Measurements from ENCODE around the gene ZNF548. TPM values are rescaled to one million over a fixed set of nuclear protein-coding genes. Genes with fewer than 3 reads are reported as not detected.
A peak's percentile ranks its signal among the peaks of the same experiment; 100 is the strongest.

ZNF548 gene
- total RNA-seq, 1 experiment from 2014 or later, result 15.1 TPM

DNA sequence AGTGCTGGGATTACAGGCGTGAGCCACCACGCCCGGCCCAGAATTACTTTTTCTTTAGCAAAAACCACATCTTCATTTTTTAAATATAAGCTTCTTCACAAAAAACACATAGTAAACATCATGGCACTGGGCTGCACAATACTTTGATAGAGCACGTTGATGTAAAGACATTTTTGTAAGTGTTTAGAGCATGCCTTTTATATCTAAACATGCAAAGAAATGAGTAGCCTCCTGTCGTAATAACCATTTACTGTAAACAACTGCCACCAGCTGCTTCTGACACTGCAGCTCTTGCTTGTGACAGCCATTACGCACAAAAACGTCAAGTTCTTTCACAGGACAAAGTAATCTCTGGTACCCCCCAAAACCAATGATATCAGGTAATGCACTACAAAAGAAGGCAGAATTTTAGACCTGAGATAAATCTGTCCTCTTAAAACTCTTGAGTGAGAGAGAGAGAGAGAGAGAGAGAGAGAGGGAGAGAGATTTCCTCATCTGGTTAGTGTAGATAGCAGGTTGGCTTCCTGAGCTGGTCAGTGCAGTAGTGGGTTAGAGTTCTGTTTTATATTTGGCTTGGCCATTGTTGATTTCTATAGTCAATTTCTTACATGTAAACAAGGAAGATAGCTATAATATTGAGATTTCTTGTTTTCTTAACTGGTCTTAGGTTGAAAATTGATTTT lies 6.7 kb upstream of the ZNF548 start:
- in situ Hi-C loops (cut with HindIII; ENCODE audit: low pct_unique_long_range_greater_than_20kb, low sequenced_read_pairs), result no loop called here
- no peak for DNase-seq (ENCODE audit: low read depth)

DNA sequence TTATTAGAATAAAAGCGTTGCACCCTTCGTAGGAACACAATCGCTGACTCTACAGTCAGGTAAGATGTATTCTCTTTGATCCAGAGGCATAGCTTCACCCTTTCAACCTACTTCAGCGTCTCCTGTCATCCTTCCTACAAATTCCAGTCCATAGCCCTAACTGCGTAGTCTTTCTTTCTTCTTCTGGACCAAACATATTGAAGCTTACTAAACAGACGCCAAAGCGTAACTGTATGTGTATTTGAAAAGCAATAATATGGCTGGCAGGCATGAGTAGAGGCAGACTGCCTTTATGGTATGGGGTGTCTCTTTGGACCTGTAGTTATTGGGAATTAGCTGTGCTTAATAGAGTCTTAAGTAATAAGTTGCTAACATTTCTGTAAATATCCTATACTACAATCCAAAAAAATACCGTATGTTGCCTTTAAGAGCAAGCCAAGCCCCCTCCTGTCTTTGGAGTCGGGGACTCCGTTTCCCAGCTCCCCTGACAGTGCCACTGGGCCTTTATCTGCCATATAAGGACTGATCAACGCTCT lies 392 bp upstream of the ZNF548 start:
- in situ Hi-C loops (cut with HindIII; ENCODE audit: low pct_unique_long_range_greater_than_20kb, low sequenced_read_pairs), result no loop called here

DNA sequence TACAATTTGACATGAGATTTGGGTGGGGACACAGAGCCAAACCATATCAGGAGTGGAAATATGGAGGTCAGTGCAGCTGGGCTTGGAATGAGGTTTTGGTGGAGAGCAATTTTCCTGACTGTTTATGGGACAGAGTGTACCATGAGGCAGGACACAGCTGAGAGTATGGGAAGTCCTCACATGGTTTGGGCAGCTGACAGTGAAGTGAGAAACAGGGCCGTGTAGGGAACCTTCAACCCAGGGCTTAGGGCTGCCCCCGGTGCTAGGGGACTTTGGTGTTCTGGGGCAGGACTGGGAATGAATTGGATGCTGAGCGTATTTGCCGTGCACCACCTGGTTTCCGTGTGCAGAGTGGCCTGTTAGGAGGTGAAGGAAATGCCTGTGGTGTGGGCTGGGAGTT lies 6.1 kb downstream of the ZNF548 start:
- no peak for DNase-seq (ENCODE audit: low read depth)
- in situ Hi-C loops (cut with HindIII; ENCODE audit: low pct_unique_long_range_greater_than_20kb, low sequenced_read_pairs), result no loop called here

More for the DNA sequence above, 392 bp upstream of the ZNF548 start:
- DNase-seq (ENCODE audit: low read depth), result no peak

DNA sequence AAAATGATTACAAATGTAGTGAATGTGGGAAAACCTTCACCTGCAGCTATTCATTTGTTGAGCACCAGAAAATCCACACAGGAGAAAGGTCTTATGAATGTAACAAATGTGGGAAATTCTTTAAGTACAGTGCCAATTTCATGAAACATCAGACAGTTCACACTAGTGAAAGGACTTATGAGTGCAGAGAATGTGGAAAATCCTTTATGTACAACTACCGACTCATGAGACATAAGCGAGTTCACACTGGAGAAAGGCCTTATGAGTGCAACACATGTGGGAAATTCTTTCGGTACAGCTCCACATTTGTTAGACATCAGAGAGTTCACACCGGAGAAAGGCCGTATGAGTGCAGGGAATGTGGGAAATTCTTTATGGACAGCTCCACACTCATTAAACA lies 9.2 kb downstream of the ZNF548 start:
- in situ Hi-C loops (cut with HindIII; ENCODE audit: low pct_unique_long_range_greater_than_20kb, low sequenced_read_pairs), result no loop called here
- DNase-seq (ENCODE audit: low read depth), result no peak

DNA sequence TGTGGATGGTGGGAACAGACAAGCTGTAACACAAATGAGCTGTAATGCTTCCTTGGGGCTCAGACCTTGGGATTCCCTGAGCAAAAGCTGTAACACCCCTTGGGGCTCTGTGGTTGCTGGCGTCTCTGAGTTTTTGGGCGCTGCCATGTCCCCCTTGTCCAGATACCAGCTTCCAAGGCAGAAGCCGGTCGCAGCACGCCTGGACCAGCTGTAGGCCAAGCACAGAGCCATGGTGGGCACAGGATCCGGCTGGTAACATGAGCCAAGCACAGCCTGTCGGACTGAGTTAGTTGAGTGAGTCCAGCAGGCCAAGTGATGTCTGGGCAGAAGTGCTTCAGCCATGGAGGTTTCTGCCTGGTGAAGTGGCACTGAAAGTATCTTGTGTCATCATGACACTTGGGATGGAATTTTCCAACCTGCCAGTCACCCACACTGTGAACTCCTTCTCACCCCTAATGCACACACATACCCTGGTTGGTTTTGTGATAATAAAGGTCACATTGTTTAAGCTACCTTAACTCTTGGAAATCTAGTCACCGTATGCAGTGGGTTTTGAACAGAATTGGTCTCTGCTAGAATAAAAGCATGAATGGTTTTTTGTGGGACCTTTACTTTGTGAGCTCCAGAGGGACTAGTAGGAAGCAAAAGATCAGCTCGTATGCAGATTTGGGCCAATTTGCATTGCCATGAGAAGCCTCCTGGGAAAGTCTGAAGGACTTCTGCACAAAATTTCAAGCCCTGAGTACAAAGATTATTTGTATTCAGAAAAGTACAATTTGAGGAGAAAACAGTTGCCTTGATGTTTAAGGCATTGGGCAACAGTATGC lies 14.3 kb downstream of the ZNF548 start:
- DNase-seq (ENCODE audit: low read depth), result no peak
- in situ Hi-C loops (cut with HindIII; ENCODE audit: low pct_unique_long_range_greater_than_20kb, low sequenced_read_pairs), result no loop called here

DNA sequence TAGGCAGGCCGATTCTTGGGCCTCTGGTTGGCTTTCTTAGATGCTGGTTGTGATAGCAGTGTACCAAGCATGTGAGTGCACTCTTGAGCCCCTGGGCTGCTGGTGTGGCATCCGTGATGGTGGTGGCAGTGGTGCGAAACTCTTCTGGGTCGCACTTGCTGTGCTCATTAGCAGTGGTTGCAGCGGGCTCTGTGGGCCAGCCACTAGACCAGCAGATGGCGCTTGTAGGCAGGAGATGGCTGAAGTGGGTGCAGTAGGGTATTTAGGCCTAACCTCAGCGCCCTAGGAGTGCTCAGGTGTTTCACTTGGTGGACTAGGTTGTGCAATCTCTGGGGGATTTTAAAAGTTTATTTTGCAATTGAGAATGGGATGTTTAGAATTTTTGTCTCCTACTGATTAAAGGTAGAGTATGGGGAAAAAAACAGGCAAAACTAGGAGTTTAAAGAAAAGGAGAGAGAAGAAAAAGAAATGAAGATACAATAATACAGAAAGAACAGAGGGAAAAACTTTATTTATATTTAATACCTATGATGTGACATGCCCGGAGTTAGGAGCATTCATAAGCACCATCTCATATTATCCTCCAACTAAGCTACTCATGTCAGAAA lies 17.0 kb downstream of the ZNF548 start:
- in situ Hi-C loops (cut with HindIII; ENCODE audit: low pct_unique_long_range_greater_than_20kb, low sequenced_read_pairs), result no loop called here

DNA sequence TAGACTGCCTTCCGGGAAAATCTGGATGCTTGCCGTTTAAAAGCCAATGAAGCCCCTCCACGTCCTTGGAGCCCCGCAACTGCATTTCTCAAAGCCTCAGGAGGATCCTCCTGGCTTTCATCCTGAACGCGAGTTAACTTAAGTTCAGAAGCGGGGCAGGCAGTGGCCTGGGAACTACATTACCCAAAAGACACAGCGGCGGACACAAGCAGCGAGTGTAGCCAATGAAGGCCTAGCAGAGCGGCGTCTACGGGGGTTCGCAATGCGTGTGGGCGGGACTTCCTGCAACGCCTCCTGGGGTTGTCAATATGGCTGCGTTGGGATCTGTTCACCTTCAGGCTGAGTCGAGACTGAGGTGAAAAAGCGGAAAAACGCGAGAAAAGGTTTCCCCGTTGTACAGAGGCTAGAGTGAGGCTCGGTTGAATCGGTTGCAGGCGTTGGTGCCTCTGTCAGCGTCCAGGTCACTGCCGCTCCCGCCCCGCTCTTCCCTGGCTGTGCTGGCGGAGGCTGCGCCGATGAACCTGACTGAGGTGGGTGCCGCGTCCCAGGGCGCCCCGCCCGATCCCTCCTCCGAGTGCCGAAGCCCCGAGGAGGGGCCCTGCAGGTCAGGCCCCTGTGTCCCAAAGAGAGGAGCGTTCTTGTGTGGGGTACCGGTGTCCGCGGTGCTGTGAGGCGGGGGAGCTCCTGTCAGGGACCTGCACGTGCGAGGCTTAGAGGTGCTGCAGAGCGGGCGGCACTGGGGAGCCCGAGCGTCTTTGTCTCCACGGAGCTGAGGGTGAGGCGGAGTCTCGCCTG lies 21.4 kb downstream of the ZNF548 start, which contains the start of gene ZNF17:
Gene ZNF17, plus strand, starts transcription at position 285 of the 795 bp plus-strand sequence. CDS start 2,455 bp downstream, outside the sequence.
- peak; percentile 81 for DNase-seq (ENCODE audit: low read depth)
- in situ Hi-C loops (cut with HindIII; ENCODE audit: low pct_unique_long_range_greater_than_20kb, low sequenced_read_pairs), result no loop called here

More for the DNA sequence above, 17.0 kb downstream of the ZNF548 start:
- DNase-seq (ENCODE audit: low read depth), result no peak

DNA sequence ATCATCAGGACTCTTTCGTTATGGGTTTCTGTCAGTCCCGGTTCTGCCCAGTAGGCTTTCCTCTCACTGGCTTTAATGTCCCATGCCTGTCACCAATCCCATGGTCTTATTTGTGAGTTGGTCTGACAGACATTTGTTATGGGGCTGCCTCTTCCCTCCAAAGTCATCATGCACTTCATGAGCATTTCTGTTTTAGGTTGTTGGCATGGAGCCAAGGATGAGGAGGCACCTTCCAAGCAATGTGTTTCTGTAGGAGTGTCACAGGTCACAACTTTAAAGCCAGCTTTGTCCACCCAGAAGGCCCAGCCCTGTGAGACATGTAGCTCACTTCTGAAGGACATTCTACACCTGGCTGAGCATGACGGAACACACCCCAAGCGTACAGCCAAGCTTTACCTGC lies 29.8 kb downstream of the ZNF548 start:
- no peak for DNase-seq (ENCODE audit: low read depth)
- in situ Hi-C loops (cut with HindIII; ENCODE audit: low pct_unique_long_range_greater_than_20kb, low sequenced_read_pairs), result no loop called here

DNA sequence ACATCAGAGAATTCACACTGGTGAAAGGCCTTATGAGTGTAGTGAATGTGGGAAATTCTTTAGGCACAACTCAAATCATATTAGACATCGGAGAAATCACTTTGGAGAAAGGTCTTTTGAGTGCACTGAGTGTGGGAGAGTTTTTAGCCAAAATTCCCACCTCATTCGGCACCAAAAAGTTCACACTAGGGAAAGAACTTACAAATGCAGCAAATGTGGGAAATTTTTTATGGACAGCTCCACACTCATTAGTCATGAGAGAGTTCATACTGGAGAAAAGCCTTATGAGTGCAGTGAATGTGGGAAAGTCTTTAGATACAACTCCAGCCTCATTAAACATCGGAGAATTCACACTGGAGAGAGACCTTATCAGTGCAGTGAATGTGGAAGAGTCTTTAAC lies 31.4 kb downstream of the ZNF548 start:
- no peak for DNase-seq (ENCODE audit: low read depth)
- in situ Hi-C loops (cut with HindIII; ENCODE audit: low pct_unique_long_range_greater_than_20kb, low sequenced_read_pairs), result no loop called here

DNA sequence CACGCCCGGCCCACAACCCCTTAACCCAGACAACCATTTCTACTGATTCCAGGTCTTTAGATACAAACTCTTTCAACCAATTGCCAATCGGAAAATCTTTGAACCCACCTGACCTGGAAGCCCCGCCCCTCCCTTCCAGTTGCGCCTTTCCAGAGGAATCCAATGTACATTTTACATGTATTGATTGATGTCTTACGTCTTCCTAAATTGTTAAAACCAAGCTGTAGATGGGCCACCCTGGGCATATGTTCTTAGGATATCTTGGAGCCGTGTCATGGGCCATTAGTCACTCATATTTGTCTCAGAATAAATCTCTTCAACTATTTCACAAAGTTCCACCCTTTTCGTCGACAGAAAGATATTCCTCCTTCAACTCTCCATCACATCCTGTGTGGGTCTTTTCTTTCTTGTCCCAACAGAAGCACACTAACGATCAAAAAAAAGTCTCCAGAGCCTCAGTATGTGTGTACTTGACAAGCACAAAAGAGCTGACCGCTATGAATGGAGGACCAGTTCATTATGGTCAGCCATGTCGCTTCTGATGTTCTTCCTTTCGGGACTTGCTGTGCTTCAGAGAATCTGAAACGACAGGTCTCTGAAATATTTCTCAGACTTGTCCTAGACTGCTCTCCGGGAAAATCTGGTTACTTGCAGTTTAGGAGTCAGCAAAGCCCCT lies 44.9 kb downstream of the ZNF548 start:
- in situ Hi-C loops (cut with HindIII; ENCODE audit: low pct_unique_long_range_greater_than_20kb, low sequenced_read_pairs), result no loop called here
- no peak for DNase-seq (ENCODE audit: low read depth)

DNA sequence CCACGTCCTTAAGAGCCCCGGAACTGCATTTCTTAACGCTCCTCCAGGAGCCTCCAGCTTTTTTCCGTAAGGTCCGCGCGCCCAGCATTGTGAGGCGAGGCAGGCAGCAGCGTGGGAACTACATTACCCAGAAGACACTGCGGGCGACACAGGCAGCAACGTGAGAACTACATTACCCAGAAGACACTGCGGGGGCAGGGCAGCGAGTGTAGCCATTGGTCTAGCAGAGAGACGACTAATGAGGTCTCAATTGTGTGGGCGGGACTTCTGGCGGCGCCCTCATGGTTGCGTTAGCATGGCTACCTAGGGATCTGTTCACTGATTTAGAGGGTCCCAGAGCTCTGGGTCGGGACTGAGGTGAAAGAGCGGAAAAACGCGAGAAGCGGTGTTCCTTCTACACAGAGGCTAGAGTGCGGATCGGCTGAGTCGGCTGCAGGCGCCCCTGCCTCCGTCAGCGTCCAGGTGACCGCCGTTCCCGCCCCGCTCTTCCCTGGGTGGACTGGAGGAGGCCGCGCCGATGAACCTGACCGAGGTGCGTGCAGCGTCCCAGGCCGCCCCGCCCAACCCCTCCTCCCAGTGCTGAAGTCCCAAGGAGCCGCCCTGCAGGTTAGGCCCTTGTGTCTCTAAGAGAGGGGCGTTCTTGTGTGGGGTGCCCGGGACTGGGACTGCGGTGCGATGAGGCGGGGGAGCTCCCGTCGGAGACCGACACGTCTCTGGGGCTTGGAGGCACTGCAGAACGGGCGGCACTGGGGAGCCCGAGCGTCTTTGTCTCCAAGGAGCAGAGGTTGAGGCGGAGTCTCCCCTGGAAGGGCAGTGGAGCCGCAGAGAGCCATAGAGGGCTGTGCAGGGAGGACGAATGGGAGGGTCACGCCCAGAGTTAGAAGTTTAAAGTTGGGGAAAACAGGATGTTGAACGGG lies 45.7 kb downstream of the ZNF548 start, which contains the start of gene ZNF749:
Gene ZNF749, plus strand, starts transcription at position 264 of the 917 bp plus-strand sequence. Its CDS starts 254 bp downstream, at position 518.
- DNase-seq (ENCODE audit: low read depth), result peak; percentile 97
- in situ Hi-C loops (cut with HindIII; ENCODE audit: low pct_unique_long_range_greater_than_20kb, low sequenced_read_pairs), result no loop called here

DNA sequence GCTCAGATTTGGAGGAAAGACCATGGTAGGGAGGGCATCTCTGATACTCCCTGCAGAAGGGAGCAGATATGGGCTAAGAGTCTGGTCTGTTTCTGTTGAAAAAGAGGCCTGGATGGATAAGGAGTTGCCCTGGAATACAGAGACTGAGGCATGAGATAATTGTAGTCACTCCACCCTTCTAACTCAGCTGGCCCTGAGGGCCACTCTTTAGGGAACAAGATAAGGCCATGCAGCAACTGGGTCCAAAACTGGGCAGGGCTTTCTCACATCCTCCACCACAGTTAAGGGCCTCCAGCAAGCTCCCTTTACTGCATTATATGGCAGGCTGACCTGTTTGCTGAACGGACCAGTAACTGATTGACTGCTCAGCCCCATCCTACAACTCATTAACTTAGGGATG lies 46.8 kb downstream of the ZNF548 start:
- no peak for DNase-seq (ENCODE audit: low read depth)
- in situ Hi-C loops (cut with HindIII; ENCODE audit: low pct_unique_long_range_greater_than_20kb, low sequenced_read_pairs), result no loop called here

DNA sequence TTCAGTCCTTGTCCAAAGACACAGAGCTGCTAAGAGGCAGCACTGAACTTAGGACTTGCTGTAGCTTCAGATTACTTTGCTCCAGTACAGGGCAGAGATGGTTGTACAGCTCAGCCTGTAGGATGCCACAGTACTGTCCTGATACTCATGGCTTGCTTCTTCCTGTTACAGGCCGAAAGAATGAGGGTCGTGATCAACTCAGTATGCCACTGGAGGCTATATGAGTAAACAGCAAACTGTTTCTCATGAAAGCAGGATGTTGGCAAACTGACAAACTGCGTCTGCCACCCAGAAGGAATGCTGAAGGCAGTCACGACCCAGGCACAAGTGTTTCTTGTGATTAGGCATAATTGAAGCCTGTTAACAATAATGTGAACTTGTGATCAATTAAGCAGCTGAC lies 48.3 kb downstream of the ZNF548 start:
- in situ Hi-C loops (cut with HindIII; ENCODE audit: low pct_unique_long_range_greater_than_20kb, low sequenced_read_pairs), result no loop called here
- DNase-seq (ENCODE audit: low read depth), result no peak

DNA sequence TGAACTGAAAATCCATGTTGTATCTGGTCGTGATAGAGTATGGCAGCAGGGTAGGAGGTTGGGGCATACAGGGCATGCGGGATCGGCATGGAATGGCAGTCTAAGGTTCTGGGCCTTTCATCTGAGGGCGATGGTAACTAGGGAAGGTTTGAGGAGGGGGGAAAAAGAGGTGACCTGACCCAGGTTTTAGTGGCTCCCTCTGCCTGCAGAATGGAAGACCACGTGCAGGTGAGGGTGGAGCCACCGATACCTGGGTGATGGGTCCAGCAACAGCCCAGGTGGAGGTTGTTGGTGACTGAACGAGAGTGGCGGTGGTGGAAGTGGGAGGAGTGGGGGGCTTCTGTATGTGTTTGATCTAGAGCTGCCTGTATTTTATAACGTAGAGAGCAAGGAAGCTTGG lies 49.3 kb downstream of the ZNF548 start:
- in situ Hi-C loops (cut with HindIII; ENCODE audit: low pct_unique_long_range_greater_than_20kb, low sequenced_read_pairs), result no loop called here
- no peak for DNase-seq (ENCODE audit: low read depth)

DNA sequence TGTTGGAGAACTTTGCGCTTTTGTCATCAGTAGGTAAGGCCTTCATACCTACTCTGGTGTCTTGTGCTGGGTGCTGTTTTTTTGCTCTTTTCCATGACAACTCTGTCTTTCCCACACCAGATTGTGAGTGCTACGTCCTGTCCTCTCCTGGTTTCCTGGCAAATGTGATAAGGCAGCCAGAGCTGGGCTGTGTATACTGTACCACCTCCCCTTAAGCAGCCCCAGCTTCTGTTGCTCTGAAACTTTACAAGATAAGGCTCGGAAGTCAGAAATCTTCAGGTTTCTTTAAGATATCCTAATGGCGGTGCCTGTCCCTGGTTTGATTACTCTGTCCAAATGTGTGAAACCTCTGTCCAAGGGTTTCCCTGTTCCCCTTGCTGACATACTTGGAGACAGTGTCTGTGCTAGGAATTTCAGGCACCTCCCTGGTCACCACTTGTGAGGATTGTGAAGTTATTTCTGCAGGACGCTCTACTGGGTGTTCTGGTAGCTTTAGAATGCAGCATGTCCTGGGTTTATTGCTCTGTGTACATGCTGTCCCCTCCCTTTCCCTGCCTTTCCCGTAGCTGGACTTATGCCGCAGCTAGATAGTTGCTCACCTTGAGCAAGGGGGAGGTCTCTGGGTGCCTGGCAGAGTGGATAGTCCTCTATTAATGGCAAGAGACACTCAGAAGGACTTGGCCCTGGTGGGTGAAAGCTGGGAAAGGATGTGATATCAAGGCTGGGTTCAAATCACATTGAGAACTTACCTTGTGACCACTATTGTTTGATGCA lies 52.5 kb downstream of the ZNF548 start:
- in situ Hi-C loops (cut with HindIII; ENCODE audit: low pct_unique_long_range_greater_than_20kb, low sequenced_read_pairs), result no loop called here
- no peak for DNase-seq (ENCODE audit: low read depth)

DNA sequence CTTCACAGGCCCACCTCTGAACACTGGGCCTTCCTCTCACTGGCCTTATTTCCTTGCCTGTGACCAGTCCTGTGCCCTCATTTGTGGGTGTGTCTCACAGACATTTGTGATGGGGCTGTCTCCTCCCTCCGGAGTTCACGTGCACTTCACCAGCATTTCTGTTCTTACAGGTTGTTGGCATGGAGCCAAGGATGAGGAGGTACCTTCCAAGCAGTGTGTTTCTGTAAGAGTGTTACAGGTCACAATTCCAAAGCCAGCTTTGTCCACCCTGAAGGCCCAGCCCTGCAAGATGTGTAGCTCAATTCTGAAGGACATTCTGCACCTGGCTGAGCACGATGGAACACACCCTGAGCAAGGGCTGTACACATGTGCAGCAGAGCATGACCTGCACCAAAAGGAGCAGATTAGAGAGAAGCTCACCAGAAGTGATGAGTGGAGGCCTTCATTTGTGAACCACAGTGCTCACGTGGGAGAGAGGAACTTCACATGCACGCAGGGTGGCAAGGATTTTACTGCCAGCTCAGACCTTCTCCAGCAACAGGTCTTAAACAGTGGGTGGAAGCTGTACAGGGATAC lies 53.6 kb downstream of the ZNF548 start:
- DNase-seq (ENCODE audit: low read depth), result peak; percentile 18
- in situ Hi-C loops (cut with HindIII; ENCODE audit: low pct_unique_long_range_greater_than_20kb, low sequenced_read_pairs), result no loop called here

Data from Caki2 (cell line).